PFSK-1 (cell line): ENCODE data around the gene OSBPL8.

Experiments used
- FOXP2 ChIP-seq: optimal IDR thresholded peaks from 2 replicates; pipeline ENCODE3; 2011; ENCODE audit warnings: borderline replicate concordance, control low read depth, inconsistent platforms; ENCODE audit not compliant: insufficient read depth; ENCODE audit errors: extremely low read length, extremely low read depth
- POLR2AphosphoS5 ChIP-seq: IDR thresholded peaks from 2 replicates; pipeline ENCODE4 v1.6.1; 2012; ENCODE audit warnings: low read depth, mild to moderate bottlenecking, control low read depth, low read length, moderate library complexity
- SIN3A ChIP-seq: IDR thresholded peaks from 2 replicates; pipeline ENCODE4 v1.6.1; 2012; ENCODE audit warnings: mild to moderate bottlenecking, low read length, moderate library complexity, borderline replicate concordance; ENCODE audit not compliant: insufficient read depth
- TAF1 ChIP-seq: IDR thresholded peaks from 2 replicates; pipeline ENCODE4 v1.6.1; 2012; ENCODE audit warnings: low read length, control low read depth, borderline replicate concordance; ENCODE audit not compliant: insufficient read depth
- TF ChIP-seq, protein P1 (sequence below), 2 experiments: IDR thresholded peaks; 2 replicates each; pipeline versions ENCODE4 v1.6.1 to v1.8.0; 2011 to 2012; ENCODE audit warnings: low read depth in 2 of 2, low read length in 2 of 2, control low read depth in 1 of 2, inconsistent platforms in 1 of 2, mild to moderate bottlenecking in 1 of 2, moderate library complexity in 1 of 2; ENCODE audit not compliant: insufficient read depth in 1 of 2

DNA sequence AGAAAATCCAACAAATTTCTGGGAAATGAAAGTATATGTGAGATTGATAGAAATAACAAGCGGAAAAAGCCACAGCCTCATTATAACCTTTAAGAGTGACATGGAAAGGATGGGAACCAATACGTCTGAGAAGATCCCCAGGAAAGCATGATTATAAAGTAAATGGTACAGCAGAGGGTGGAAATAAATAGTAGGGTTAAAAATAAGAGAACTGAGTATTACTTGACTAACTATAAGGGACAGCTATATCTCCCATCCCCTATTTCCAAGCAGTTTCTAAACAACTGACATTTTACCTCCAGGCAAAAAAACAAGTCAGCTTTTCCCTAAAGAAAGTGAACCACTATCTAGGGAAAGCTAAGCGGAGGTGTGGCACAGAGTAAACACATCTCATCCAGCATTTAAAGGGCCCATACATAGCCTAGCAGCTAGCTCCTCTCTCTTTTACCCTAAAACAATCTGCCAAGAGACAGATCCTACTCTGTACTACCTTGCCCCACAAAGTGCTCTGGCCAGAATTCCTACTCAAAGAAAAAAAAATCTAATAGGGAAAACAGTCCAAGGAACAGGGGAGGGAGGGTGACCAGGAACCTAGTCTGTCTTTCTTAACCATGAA lies 11.2 kb downstream of the OSBPL8 start:
- TF ChIP-seq TAF1 = no peak
- TF ChIP-seq, protein P1, sequence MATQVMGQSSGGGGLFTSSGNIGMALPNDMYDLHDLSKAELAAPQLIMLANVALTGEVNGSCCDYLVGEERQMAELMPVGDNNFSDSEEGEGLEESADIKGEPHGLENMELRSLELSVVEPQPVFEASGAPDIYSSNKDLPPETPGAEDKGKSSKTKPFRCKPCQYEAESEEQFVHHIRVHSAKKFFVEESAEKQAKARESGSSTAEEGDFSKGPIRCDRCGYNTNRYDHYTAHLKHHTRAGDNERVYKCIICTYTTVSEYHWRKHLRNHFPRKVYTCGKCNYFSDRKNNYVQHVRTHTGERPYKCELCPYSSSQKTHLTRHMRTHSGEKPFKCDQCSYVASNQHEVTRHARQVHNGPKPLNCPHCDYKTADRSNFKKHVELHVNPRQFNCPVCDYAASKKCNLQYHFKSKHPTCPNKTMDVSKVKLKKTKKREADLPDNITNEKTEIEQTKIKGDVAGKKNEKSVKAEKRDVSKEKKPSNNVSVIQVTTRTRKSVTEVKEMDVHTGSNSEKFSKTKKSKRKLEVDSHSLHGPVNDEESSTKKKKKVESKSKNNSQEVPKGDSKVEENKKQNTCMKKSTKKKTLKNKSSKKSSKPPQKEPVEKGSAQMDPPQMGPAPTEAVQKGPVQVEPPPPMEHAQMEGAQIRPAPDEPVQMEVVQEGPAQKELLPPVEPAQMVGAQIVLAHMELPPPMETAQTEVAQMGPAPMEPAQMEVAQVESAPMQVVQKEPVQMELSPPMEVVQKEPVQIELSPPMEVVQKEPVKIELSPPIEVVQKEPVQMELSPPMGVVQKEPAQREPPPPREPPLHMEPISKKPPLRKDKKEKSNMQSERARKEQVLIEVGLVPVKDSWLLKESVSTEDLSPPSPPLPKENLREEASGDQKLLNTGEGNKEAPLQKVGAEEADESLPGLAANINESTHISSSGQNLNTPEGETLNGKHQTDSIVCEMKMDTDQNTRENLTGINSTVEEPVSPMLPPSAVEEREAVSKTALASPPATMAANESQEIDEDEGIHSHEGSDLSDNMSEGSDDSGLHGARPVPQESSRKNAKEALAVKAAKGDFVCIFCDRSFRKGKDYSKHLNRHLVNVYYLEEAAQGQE (IDR thresholded peaks at IDR 0.05; ENCODE audit: insufficient read depth in 1 of 2, low read depth in 2 of 2, low read length in 2 of 2) = no peak
- no peak for TF ChIP-seq SIN3A
- TF ChIP-seq POLR2AphosphoS5 = no peak
- TF ChIP-seq FOXP2 = no peak
